ENCODE data around the gene EPHA2. TPM values are rescaled to one million over a fixed set of nuclear protein-coding genes. Genes with fewer than 3 reads are reported as not detected.
A peak's percentile ranks its signal among the peaks of the same experiment; 100 is the strongest.

EPHA2 gene
- total and polyA plus RNA-seq, 2 experiments from 2014 or later, result 7.5 to 51.2 TPM

DNA sequence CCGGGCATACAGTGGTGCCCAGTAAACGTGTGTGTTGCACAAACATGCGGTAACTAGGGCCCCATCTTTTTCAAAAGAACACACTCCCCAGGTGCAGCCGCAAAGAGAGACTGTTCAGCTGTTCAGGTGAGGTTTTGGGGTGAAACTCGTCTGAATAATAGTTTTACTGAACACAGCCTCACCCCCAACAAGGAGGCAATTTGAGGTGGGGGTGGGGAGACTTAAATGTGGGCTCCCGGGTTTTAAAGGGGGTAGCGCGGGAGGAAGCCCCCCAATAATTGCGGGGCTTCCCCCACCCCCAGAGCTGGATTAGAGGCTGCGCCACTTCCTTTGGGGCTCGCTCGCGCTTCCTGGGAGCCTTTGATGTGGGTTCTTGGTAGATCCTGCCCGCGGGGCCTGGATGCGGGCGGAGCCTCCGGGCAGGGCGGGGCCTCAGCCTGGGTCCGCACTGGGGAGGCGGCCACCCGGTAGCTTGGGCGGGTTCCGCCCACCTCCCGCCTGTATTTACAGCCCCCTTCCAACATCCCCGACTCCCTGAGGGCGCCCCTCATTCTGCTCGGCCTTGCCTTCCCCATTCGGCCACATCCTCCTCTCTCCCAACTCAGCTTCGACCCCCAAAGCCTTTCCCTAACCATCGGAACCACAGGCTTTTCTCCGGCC, 6.4 kb upstream of the EPHA2 start:
- Histone ChIP-seq H3K36me3 (ENCODE audit: insufficient read depth) (no peaks in the 10 kb centered on the region), H3K4me1 (ENCODE audit: insufficient read depth) (peaks cover 39% of the 10 kb centered on the region), H2AFZ (peak overlapping the region; percentile 90), H3K4me2 (peak overlapping the region; percentile 83), H3K9me2 (ENCODE audit: insufficient read depth) (no peaks in the 10 kb centered on the region), H3K79me2 (replicated peaks; ENCODE audit: insufficient read depth) (no peaks in the 10 kb centered on the region), H4K20me1 (replicated peaks; ENCODE audit: insufficient read depth) (no peaks in the 10 kb centered on the region), H3F3A (replicated peaks; ENCODE audit: low read depth) (peaks cover 20% of the 10 kb centered on the region), H3K27me3 (ENCODE audit: insufficient read depth) (peaks cover 9% of the 10 kb centered on the region; the same call in 1 of the 2 replicates), H3K4me3 (peak overlapping the region; percentile 50), H3K27ac (ENCODE audit: low read depth) (peak overlapping the region; percentile 80)
- Mint-ChIP-seq H3K9me3 (no peaks in the 10 kb centered on the region), H3K27ac (no peak overlapping the region), H3K4me1 (peaks cover 43% of the 10 kb centered on the region), H3K36me3 (ENCODE audit: low read depth) (no peaks in the 10 kb centered on the region), H3K27me3 (ENCODE audit: insufficient read depth, low read depth, poor library complexity) (peaks cover 32% of the 10 kb centered on the region), H3K4me3 (peak overlapping the region; percentile 63)
- DNase-seq (ENCODE audit: low spot score) (peak; percentile 93), ATAC-seq (peak; percentile 86)
- TF ChIP-seq STAT1 (IDR thresholded peaks at IDR 0.05; ENCODE audit: unreplicated experiment) (no peak), ZNF114 (CRISPR knock-in tag; IDR thresholded peaks at IDR 0.05) (no peak), POLR2AphosphoS5 (IDR thresholded peaks at IDR 0.05; ENCODE audit: low read depth) (peak; percentile 68)
- TF ChIP-seq, protein P1, sequence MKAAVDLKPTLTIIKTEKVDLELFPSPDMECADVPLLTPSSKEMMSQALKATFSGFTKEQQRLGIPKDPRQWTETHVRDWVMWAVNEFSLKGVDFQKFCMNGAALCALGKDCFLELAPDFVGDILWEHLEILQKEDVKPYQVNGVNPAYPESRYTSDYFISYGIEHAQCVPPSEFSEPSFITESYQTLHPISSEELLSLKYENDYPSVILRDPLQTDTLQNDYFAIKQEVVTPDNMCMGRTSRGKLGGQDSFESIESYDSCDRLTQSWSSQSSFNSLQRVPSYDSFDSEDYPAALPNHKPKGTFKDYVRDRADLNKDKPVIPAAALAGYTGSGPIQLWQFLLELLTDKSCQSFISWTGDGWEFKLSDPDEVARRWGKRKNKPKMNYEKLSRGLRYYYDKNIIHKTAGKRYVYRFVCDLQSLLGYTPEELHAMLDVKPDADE (IDR thresholded peaks at IDR 0.05), result peak; percentile 23; the same call in 1 of the 2 replicates
- TF ChIP-seq, protein P2, sequence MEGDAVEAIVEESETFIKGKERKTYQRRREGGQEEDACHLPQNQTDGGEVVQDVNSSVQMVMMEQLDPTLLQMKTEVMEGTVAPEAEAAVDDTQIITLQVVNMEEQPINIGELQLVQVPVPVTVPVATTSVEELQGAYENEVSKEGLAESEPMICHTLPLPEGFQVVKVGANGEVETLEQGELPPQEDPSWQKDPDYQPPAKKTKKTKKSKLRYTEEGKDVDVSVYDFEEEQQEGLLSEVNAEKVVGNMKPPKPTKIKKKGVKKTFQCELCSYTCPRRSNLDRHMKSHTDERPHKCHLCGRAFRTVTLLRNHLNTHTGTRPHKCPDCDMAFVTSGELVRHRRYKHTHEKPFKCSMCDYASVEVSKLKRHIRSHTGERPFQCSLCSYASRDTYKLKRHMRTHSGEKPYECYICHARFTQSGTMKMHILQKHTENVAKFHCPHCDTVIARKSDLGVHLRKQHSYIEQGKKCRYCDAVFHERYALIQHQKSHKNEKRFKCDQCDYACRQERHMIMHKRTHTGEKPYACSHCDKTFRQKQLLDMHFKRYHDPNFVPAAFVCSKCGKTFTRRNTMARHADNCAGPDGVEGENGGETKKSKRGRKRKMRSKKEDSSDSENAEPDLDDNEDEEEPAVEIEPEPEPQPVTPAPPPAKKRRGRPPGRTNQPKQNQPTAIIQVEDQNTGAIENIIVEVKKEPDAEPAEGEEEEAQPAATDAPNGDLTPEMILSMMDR (conservative IDR thresholded peaks at IDR 0.05; ENCODE audit: low read depth in 2 of 2), result no peak

DNA sequence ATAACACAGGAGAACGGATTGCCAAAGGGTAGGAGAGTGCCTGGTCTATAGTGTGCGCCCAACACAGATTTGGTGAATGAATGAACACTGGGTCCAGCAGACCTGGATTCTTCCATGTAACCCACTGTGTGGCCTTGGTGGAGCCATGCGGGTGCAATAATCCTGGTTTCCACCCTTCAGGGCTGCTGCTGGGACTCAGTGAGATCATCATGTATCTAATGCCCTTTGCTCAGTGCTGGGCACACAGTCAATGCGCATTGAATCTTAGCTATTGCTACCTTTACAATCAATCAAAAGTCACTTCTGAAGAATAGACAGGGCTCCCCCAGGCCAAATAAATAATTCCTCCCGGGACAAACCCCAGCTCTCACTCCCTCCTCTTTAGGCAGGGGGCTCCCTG, 5.8 kb upstream of the EPHA2 start:
- Histone ChIP-seq H3F3A (replicated peaks; ENCODE audit: low read depth) (peaks cover 17% of the 10 kb centered on the region), H3K4me2 (peak overlapping the region; percentile 83), H3K4me1 (ENCODE audit: insufficient read depth) (peaks cover 40% of the 10 kb centered on the region), H3K79me2 (replicated peaks; ENCODE audit: insufficient read depth) (no peaks in the 10 kb centered on the region), H3K27ac (ENCODE audit: low read depth) (no peak overlapping the region), H3K36me3 (ENCODE audit: insufficient read depth) (no peaks in the 10 kb centered on the region), H4K20me1 (replicated peaks; ENCODE audit: insufficient read depth) (no peaks in the 10 kb centered on the region), H3K9me2 (ENCODE audit: insufficient read depth) (no peaks in the 10 kb centered on the region), H3K4me3 (peak overlapping the region; percentile 50), H2AFZ (peak overlapping the region; percentile 90; the same call in 1 of the 2 replicates), H3K27me3 (ENCODE audit: insufficient read depth) (peaks cover 14% of the 10 kb centered on the region; the same call in 1 of the 2 replicates)
- Mint-ChIP-seq H3K27me3 (ENCODE audit: insufficient read depth, low read depth, poor library complexity) (peaks cover 36% of the 10 kb centered on the region), H3K27ac (no peak overlapping the region), H3K9me3 (no peaks in the 10 kb centered on the region), H3K4me1 (peaks cover 45% of the 10 kb centered on the region), H3K4me3 (peak overlapping the region; percentile 57), H3K36me3 (ENCODE audit: low read depth) (no peaks in the 10 kb centered on the region)
- TF ChIP-seq EZH2 (IDR thresholded peaks at IDR 0.05; ENCODE audit: low read depth, unreplicated experiment) (no peak), POLR2AphosphoS5 (IDR thresholded peaks at IDR 0.05; ENCODE audit: low read depth) (no peak), ZNF331 (CRISPR knock-in tag; IDR thresholded peaks at IDR 0.05; ENCODE audit: low read depth) (no peak), CREB1 (CRISPR knock-in tag; IDR thresholded peaks at IDR 0.05; ENCODE audit: low read depth) (no peak), ZNF114 (CRISPR knock-in tag; IDR thresholded peaks at IDR 0.05) (no peak), JUNB (IDR thresholded peaks at IDR 0.05; ENCODE audit: unreplicated experiment) (no peak)
- ATAC-seq (no peak), DNase-seq (ENCODE audit: low spot score) (no peak)

All from GM23338 (cell line).